NCI-H187 treated with DMSO at 0.1 percent for 48 hours (cell line): Measurements from ENCODE around the gene SPAG9.

ENCODE experiments used
- DNase-seq: peaks from one replicate; lab custom pipeline; 2025; lab: John Stamatoyannopoulos, UW

SPAG9 gene, protein sequence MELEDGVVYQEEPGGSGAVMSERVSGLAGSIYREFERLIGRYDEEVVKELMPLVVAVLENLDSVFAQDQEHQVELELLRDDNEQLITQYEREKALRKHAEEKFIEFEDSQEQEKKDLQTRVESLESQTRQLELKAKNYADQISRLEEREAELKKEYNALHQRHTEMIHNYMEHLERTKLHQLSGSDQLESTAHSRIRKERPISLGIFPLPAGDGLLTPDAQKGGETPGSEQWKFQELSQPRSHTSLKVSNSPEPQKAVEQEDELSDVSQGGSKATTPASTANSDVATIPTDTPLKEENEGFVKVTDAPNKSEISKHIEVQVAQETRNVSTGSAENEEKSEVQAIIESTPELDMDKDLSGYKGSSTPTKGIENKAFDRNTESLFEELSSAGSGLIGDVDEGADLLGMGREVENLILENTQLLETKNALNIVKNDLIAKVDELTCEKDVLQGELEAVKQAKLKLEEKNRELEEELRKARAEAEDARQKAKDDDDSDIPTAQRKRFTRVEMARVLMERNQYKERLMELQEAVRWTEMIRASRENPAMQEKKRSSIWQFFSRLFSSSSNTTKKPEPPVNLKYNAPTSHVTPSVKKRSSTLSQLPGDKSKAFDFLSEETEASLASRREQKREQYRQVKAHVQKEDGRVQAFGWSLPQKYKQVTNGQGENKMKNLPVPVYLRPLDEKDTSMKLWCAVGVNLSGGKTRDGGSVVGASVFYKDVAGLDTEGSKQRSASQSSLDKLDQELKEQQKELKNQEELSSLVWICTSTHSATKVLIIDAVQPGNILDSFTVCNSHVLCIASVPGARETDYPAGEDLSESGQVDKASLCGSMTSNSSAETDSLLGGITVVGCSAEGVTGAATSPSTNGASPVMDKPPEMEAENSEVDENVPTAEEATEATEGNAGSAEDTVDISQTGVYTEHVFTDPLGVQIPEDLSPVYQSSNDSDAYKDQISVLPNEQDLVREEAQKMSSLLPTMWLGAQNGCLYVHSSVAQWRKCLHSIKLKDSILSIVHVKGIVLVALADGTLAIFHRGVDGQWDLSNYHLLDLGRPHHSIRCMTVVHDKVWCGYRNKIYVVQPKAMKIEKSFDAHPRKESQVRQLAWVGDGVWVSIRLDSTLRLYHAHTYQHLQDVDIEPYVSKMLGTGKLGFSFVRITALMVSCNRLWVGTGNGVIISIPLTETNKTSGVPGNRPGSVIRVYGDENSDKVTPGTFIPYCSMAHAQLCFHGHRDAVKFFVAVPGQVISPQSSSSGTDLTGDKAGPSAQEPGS (N-terminal part only)

GRCh38 chr17:51120739-51121619 is at the start of gene SPAG9:
Gene SPAG9 (minus strand): TSS chr17:51120868. CDS start chr17:51120656, 212 bp downstream.
- peak; percentile 62 for DNase-seq

DNA sequence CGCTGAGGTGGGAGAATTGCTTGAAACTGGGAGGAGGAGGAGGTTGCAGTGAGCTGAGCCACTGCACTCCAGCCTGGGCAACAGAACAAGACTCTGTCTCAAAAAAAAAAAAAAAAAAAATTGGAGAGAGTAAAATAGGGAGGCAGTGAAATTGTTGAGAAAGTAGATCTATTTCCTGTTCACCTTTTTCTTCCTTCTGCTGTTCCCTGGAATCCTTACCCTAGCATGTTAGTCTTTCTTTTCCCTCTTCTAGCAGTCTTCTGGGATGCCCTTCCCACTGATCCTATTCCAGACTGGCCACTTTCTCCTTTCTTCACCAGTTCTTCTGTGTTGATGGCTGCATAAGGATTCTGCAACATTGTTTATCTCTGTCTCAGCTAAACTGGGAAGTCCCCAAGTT is 48.7 kb upstream of the SPAG9 start:
- DNase-seq, result no peak

DNA sequence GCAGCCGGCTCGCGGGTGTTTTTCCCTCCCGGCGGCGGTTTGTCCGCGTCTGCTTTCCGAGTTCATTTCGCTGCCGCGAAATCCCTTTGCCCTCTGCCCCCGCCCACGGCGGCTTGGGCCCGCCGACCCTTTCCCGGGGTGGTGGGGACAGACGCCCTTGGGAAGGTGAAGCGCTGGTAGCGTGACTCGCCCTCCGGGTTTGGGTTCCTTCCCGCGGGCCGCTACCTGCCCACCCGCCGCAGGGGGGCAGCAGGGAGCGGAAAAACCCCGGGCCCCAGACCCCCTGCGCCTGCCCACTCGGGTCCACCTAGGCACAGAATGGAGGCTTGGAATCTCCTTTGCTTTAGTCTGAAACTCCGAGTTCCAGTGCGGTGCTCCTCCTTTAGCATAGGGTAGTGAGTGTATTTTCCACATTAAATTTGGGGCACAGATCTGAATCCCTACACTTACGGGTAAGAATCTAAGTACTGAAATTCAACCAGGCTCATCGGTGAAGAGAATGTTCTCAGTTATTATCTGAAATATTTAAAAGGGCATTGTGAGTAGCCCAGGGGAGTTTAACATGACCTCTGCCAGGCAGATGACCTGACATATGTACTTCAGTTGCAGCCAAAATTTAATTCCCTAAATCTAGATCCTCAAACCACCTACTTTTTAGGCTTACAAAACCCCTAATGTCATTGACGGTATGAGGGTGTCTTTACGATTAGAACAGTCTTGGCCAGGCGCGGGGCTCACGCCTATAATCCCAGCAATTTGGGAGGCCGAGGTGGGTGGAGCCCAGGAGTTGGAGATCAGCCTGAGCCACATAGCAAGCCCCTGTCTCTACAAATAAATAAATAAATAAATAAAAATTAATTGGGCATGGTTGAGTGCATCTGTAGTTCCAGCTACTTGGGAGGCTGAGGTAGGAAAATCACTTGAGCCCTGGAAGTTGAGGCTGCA is 46.6 kb upstream of the SPAG9 start:
- DNase-seq, result no peak

GRCh38 chr17:51166198-51166986 is 45.7 kb upstream of the SPAG9 start, which contains the start of gene NME2:
Gene NME2 (plus strand): TSS chr17:51166411. CDS start chr17:51166831, 420 bp downstream.
- DNase-seq, result no peak

DNA sequence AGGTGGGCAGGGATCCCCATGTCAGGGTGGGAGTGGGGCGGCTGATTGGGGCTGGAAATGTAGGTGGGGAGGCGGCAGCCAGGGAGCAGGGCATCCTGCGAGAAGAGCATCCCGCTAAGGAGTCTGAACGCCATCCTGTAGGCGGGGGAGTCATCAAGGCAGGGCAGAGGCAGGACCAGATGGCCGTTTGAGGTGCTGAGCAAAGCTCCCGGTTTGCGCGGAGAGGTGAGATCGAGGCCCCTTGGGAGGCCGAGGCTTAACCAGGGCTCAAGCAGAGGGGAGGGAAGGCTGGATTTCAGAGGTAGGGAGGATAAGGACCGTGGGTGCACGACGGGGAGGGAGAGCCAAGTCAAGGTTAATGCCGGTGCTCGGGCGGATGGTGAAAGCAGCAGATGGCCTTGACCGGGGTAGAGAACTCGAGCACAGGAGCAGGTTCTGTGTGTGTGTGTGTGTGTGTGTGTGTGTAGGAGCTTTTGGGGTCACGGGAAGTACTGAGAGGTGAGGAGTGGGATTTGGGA is 45.1 kb upstream of the SPAG9 start:
- no peak for DNase-seq

DNA sequence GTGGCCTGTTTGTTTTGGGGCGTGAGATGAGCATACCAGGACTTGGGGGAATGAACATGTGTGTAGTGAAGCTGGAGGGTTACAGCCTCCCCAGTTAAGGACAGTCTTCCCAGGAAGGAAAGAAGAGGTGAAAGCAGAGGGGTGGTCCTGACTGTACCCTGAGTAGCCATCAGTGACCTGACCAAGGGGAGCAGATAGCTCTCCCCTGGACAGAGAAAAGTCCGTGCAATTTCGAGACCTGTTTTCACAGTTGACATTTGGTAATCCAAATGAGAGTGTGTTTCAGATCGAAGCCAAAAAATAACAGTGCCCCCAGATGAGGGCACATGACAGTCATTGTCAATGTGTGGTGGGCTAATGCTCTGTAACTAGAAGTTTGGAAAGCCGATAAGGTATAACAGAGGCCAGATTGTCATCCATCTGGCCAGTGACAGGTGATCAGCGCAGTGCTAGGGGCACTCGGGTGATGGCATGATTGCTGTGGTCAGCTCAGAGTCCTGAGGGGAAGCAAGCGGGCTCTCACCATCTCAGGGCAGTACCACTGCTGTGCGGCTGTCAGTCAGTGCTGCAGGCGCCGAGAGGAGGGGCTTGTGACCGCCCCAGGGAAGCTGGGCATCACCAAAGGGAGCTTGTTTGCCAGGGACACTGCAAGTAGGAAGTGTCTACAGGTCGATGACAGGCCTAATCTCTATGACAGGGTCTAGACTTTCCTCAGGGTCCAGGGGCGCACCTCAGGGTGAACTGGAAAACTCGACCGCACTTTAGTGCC is 44.4 kb upstream of the SPAG9 start:
- DNase-seq, result no peak

GRCh38 chr17:51161541-51161940 is 40.9 kb upstream of the SPAG9 start:
- DNase-seq, result no peak

DNA sequence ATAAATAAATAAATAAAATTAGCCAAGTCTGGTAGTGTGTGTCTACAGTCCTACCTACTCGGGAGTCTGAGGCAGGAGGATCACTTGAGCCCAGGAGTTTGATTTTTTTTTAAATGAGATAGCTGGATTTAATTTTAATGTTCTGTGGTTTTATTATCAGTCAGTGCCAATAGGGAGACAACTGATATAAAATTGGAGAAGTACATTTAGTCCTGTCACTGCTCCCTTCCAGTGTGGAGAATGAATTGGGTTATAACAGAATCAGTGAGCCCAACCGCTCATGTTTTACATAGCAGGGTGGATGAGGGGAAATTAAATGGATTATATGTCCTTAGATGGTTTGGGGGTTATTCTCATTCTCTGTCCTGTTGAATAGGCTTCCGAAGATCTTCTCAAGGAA is 38.9 kb upstream of the SPAG9 start:
- DNase-seq, result no peak

DNA sequence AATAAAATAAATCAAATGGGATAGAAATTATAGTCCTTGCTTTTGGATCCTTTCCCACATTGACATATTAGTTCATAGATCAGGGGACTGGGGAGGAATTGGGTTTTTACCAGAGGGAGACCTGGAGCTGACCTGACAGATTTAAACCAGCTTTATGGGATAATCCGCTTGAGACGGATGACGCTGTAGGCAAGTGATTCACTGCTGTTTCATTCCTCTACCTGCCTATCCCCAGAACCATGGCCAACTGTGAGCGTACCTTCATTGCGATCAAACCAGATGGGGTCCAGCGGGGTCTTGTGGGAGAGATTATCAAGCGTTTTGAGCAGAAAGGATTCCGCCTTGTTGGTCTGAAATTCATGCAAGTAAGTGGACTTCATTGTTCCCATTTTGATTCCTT is 34.7 kb upstream of the SPAG9 start:
- DNase-seq, result no peak

GRCh38 chr17:51154176-51154575 is 33.5 kb upstream of the SPAG9 start:
- no peak for DNase-seq

GRCh38 chr17:51153210-51154072 is 32.8 kb upstream of the SPAG9 start, which contains the start of gene NME1:
Gene NME1 (plus strand): TSS chr17:51153559. CDS start chr17:51155655, 2,096 bp downstream.
- peak; percentile 95 for DNase-seq

DNA sequence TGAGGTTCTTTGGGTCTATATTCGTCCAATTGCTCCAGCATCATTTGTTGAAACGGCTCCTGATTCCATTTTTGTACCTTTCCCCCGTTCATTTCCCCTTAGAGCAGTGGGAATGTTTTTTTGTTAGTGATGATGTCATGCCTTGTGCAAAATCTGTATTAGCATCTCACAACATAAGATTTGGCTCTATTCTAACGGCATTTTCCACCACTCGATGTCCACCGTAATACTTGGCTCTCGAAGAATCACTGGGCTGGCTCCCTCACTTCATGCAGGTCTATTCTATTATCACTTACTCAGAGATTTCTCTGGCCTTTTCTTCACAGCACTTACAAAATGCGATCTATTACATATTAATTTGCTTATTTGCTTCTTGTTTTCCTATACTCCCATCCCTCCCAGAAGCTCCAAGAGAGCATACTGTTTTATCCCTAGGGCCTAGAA is 32.1 kb upstream of the SPAG9 start:
- no peak for DNase-seq

- DNase-seq, result no peak
These were observed 30.3 kb upstream of the SPAG9 start for GRCh38 chr17:51150932-51151331.

- no peak for DNase-seq
These were observed 28.5 kb upstream of the SPAG9 start for GRCh38 chr17:51149163-51149562.

DNA sequence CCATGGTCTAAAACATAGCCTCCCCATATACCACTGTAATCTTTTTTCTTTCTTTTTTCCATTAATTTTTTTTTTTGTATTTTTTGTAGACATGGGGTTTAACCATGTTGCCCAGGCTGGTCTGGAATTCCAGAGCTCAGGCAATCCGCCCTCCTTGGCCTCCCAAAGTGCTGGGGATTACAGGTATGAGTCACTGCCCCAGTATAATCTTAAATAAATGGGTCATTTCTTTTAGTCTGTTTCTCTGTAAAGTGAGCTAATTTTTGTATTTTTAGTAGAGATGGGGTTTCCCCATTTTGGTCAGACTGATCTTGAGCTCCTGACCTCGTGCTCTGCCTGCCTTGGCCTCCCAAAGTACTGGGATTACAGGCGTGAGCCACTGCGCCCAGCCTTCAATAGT is 27.0 kb upstream of the SPAG9 start:
- DNase-seq, result no peak

DNA sequence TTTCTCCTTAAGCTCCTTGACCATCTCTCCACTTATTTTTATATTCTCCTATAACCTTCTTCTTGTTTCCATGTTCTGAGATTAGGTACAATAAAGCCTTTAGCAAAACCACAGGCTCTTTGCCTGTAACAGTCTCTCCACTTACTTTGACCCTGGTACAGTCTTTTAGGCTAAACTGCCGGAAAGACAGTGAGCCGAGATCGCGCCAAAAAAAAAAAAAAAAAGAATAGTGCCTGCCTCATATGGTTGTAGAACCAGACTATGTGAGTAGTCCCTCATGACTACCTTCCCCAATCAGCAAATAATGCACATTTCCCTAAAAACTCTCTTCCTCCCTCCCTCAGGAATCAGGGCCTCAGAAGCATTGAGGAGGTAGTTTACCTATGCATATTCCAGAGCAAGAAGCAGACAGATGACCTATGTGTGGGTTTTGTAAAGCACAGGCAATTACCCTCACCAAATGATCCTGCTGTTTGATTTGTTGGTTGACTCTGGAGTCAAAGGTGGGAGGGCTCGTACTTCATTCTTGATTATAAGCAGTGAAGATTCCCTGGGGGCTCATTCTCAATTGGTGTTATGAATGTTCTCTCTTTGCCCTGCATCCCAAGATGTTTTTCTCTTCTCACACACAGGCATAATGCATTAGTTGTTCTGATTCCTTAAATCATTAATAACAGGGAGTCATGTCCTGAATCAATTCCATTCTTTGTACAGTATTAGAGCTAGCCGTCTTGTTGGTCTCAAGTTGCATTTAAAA is 23.8 kb upstream of the SPAG9 start:
- no peak for DNase-seq
